Tibial nerve (tissue), 3 donors: ENCODE data around the gene PPFIBP1.

Source experiments
- CTCF ChIP-seq, 5 experiments: fragments of 200-600 bp in 3 of 5; fragments of 450-650 bp in 2 of 5; sonication (generic) in 3 of 5; IDR thresholded peaks; one replicate each; pipeline ENCODE4 v1.5.1; 2016 to 2019; ENCODE audit warnings: antibody characterized with exemption in 5 of 5, mild to moderate bottlenecking in 3 of 5, moderate library complexity in 2 of 5
- POLR2A ChIP-seq, 2 donors: fragments of 450-650 bp; IDR thresholded peaks; one replicate each; pipeline ENCODE4 v1.6.1; 2017; ENCODE audit warnings: antibody characterized with exemption in 2 of 2, mild to moderate bottlenecking in 2 of 2, moderate library complexity in 2 of 2

- TF ChIP-seq CTCF (IDR thresholded peaks at IDR 0.05) (no peak), POLR2A (IDR thresholded peaks at IDR 0.05) (no peak)
Measured at GRCh38 chr12:27637524-27637923, 113.5 kb downstream of the PPFIBP1 start.
